ENCODE data around the gene GRB10. TPM values are rescaled to one million over a fixed set of nuclear protein-coding genes. Genes with fewer than 3 reads are reported as not detected.
"Not testable (repeated sequence)": the region's sequence is repeated elsewhere in the genome, so short reads cannot be mapped to it uniquely, and the experiment has no call there.

The GRB10 gene
- total and polyA plus RNA-seq, 3 experiments from 2014 or later, result 0.20 to 0.49 (median 0.20) TPM

DNA sequence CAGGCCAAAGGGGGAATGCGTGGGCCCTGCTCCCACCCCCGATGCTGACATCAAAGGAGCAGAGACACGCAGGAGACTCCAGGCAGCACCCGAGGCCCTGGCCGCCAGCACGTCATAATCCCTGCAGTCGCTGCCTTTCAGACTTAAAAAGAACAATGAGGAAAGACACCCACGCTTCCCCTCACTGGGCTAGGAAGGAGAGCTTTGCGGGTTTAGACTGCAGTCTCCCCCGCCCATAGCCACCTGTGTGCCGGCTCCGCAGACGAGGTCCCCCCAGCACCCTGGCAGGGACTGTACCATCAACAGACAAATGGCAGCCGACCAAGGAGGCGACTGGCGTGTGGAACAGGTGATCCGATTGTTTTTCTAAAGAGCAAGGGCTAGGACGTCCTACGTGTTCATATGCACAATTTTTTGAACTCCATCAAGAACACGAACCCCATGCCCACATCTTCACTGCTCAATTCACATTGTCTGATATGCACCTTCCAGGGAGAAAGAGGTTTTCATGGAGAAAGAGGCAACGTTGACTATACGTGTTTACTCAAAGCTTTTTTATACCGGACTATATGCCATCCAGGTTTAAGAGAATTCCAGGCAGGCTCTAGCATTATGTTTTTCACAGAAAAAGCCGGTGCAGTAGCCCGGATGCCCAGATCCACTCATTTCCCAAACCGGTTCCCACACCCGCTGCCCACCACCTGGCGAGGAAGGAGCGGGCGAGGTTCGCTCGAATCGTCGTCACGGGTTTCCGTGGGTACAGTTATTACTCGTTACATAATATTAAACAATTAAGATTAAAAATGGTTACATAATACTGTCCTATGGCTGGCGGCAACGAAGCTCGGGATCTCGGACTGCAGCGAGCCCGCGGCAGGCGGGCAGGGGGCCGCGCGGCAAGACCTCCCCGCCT is 1.1 kb downstream of the GRB10 start:
- POLR2A ChIA-PET, result no interaction called here
- Mint-ChIP-seq H3K4me3 (peak overlapping the region in 5 of 7 donors; percentile 26 to 80 (median 54)), H3K9me3 (peaks cover 0 to 2% (median 2%) of the 10 kb centered on the region in 5 donors), H3K27ac (peak overlapping the region in 1 of 8 donors; percentile 30), H3K4me1 (peaks cover 5 to 17% (median 8%) of the 10 kb centered on the region in 3 donors), H3K36me3 (peaks cover 0 to 7% (median 1%) of the 10 kb centered on the region in 3 donors), H3K27me3 (peaks cover 34 to 67% of the 10 kb centered on the region in 2 donors)
- Histone ChIP-seq H3K9me3 (ENCODE audit: low read length) (no peaks in the 10 kb centered on the region), H3K4me1 (ENCODE audit: insufficient read depth, low read length) (no peaks in the 10 kb centered on the region), H3K27me3 (ENCODE audit: insufficient read depth, low read length, poor library complexity, severe bottlenecking) (no peaks in the 10 kb centered on the region), H3K27ac (ENCODE audit: low read depth, low read length) (no peak overlapping the region), H3K4me3 (ENCODE audit: low read length) (peak overlapping the region; percentile 0), H3K36me3 (ENCODE audit: insufficient read depth, low read length) (no peaks in the 10 kb centered on the region)
- CTCF ChIA-PET, result no interaction called here
- peak in 1 of 5 donors; percentile 62 for DNase-seq

DNA sequence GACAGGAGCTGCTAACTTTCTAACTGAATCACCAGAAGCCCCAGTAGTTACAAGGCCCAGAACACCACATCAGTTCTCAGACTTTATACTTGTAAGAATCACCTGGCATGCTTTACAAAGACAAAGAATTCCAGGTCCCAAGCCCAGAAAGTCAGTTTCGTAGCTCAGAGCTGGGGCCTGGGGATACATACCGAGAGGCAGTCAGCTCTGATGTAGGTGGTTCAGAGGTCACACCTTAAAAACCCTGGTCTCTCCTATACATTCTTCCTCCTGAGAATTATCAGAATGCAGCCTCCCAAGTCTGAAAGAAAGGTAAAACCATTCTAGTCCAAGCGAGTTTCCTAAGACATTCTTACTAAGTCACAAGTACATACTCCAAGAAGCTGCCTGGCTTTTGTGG is 2.3 kb downstream of the GRB10 start:
- Mint-ChIP-seq H3K36me3 (peaks cover 0 to 7% (median 0%) of the 10 kb centered on the region in 3 donors), H3K27me3 (peaks cover 32 to 68% of the 10 kb centered on the region in 2 donors), H3K27ac (no peak overlapping the region), H3K9me3 (peaks cover 0 to 2% (median 0%) of the 10 kb centered on the region in 5 donors), H3K4me1 (peaks cover 5 to 17% (median 8%) of the 10 kb centered on the region in 3 donors), H3K4me3 (no peak overlapping the region)
- H3K36me3 ChIP-seq (ENCODE audit: insufficient read depth, low read length), result no peaks in the 10 kb centered on the region
- no peaks in the 10 kb centered on the region for H3K4me1 ChIP-seq (ENCODE audit: insufficient read depth, low read length)
- no peaks in the 10 kb centered on the region for H3K9me3 ChIP-seq (ENCODE audit: low read length)
- ChIA-PET CTCF (no interaction called here), POLR2A (no interaction called here)
- H3K27me3 ChIP-seq (ENCODE audit: insufficient read depth, low read length, poor library complexity, severe bottlenecking), result no peaks in the 10 kb centered on the region
- no peak for DNase-seq
- H3K27ac ChIP-seq (ENCODE audit: low read depth, low read length), result no peak overlapping the region
- no peak overlapping the region for H3K4me3 ChIP-seq (ENCODE audit: low read length)

DNA sequence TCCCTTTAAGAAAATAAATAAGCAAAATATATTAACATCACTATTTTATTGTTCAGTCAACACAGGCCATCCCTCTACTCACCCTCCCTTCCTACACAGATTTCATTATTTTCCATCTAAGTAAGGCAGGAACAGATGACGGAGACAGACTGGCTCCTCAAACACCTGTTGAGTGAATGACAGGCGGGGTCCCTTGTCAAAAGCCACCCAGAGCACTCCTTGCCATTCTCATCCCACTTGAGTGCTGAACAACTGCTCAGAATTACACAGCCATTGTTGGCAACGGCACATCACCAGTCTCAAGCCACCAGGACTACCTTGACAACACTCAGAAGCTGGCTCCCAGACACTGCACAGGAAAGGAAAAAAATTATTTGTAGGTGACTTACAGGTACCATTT is 3.3 kb downstream of the GRB10 start:
- DNase-seq, result no peak
- Mint-ChIP-seq H3K4me3 (no peak overlapping the region), H3K36me3 (peaks cover 0 to 7% (median 0%) of the 10 kb centered on the region in 3 donors), H3K27ac (peak overlapping the region in 1 of 8 donors; percentile 81), H3K27me3 (peaks cover 28 to 63% of the 10 kb centered on the region in 2 donors), H3K9me3 (peaks cover 0 to 2% (median 0%) of the 10 kb centered on the region in 5 donors), H3K4me1 (peaks cover 5 to 17% (median 8%) of the 10 kb centered on the region in 3 donors)
- ChIA-PET CTCF (no interaction called here), POLR2A (no interaction called here)
- H3K27ac ChIP-seq (ENCODE audit: low read depth, low read length), result no peak overlapping the region
- H3K9me3 ChIP-seq (ENCODE audit: low read length), result no peaks in the 10 kb centered on the region
- no peaks in the 10 kb centered on the region for H3K36me3 ChIP-seq (ENCODE audit: insufficient read depth, low read length)
- no peak overlapping the region for H3K4me3 ChIP-seq (ENCODE audit: low read length)
- no peaks in the 10 kb centered on the region for H3K4me1 ChIP-seq (ENCODE audit: insufficient read depth, low read length)
- H3K27me3 ChIP-seq (ENCODE audit: insufficient read depth, low read length, poor library complexity, severe bottlenecking), result no peaks in the 10 kb centered on the region

DNA sequence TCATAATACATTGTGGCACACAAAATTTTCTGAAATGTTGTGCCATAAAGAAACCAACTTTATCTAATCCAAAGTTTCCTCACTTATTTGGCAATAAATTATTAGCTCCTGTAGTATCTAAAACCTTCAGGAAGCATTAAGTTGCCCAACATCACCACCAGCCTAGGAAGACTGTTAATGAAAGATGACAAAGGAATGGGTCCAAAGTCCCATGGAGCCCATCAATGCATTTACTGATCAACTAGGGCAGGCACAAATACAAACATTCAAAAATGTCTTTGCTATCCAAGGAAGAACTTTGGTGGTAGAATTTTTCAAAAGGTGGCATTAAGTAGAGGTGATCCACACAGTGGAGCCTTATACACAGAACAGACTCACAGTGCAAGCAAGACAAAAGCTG is 4.5 kb downstream of the GRB10 start:
- POLR2A ChIA-PET, result no interaction called here

DNA sequence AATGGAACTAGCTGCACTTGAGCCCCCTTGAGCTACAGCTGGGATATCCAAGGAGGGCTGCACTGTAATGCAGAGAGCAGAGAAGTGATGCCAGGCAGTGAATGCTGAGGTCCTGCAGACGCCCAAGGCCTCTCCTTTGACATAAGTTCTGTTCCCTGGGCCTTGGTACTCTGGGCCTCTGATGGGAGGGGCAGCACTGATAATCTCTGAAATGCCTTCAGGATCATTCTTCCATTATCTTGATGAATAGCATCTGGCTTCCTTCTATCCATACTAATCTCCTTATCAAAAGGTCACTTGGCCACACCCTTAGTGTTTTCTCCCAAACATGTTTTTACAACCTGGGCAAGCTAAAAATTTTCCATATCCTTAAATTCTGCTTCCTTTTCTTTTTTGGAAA is 6.9 kb downstream of the GRB10 start:
- Mint-ChIP-seq H3K36me3 (peaks cover 0 to 7% (median 0%) of the 10 kb centered on the region in 3 donors), H3K4me3 (no peak overlapping the region), H3K4me1 (peaks cover 0 to under 1% (median 0%) of the 10 kb centered on the region in 3 donors), H3K9me3 (peaks cover 0 to 2% (median 0%) of the 10 kb centered on the region in 5 donors), H3K27ac (no peak overlapping the region), H3K27me3 (peaks cover 19 to 56% of the 10 kb centered on the region in 2 donors)
- Histone ChIP-seq H3K4me3 (ENCODE audit: low read length) (no peak overlapping the region), H3K9me3 (ENCODE audit: low read length) (no peaks in the 10 kb centered on the region), H3K27ac (ENCODE audit: low read depth, low read length) (no peak overlapping the region), H3K27me3 (ENCODE audit: insufficient read depth, low read length, poor library complexity, severe bottlenecking) (no peaks in the 10 kb centered on the region), H3K36me3 (ENCODE audit: insufficient read depth, low read length) (no peaks in the 10 kb centered on the region), H3K4me1 (ENCODE audit: insufficient read depth, low read length) (no peaks in the 10 kb centered on the region)
- no peak for DNase-seq
- POLR2A ChIA-PET, result no interaction called here
- CTCF ChIA-PET, result no interaction called here

More for the DNA sequence above, 4.5 kb downstream of the GRB10 start:
- Histone ChIP-seq H3K4me3 (ENCODE audit: low read length) (no peak overlapping the region), H3K9me3 (ENCODE audit: low read length) (no peaks in the 10 kb centered on the region), H3K27me3 (ENCODE audit: insufficient read depth, low read length, poor library complexity, severe bottlenecking) (no peaks in the 10 kb centered on the region), H3K27ac (ENCODE audit: low read depth, low read length) (no peak overlapping the region), H3K4me1 (ENCODE audit: insufficient read depth, low read length) (no peaks in the 10 kb centered on the region), H3K36me3 (ENCODE audit: insufficient read depth, low read length) (no peaks in the 10 kb centered on the region)
- CTCF ChIA-PET, result no interaction called here
- H3K4me3 Mint-ChIP-seq, result no peak overlapping the region
- H3K36me3 Mint-ChIP-seq, result peaks cover 0 to 7% (median 0%) of the 10 kb centered on the region in 3 donors
- peaks cover 0 to 2% (median 0%) of the 10 kb centered on the region in 5 donors for H3K9me3 Mint-ChIP-seq
- no peak overlapping the region for H3K27ac Mint-ChIP-seq
- no peak for DNase-seq
- peaks cover 5 to 14% (median 6%) of the 10 kb centered on the region in 3 donors for H3K4me1 Mint-ChIP-seq
- peaks cover 21 to 52% of the 10 kb centered on the region in 2 donors for H3K27me3 Mint-ChIP-seq

DNA sequence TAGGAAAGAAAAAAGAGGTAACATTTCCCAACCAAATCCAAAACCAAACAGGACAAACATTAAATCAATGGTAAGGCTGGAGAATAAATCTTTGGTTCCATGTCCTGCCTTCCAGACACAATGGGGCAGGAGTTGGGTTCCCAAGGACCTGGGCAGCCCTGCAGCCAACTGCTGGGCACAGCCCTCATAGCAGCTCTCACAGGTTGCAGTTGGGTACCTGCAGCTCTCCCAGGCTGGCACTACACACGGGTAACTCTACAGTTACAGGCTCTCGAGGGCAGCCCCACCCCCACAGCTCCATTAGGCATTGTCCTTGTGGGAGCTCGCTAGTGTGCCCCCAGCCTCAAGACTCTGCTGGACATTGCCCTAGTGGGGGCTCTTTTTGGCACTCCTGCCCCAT is 7.5 kb downstream of the GRB10 start:
- Histone ChIP-seq H3K9me3 (ENCODE audit: low read length) (no peaks in the 10 kb centered on the region), H3K4me1 (ENCODE audit: insufficient read depth, low read length) (no peaks in the 10 kb centered on the region), H3K4me3 (ENCODE audit: low read length) (no peak overlapping the region), H3K27ac (ENCODE audit: low read depth, low read length) (no peak overlapping the region), H3K27me3 (ENCODE audit: insufficient read depth, low read length, poor library complexity, severe bottlenecking) (no peaks in the 10 kb centered on the region), H3K36me3 (ENCODE audit: insufficient read depth, low read length) (no peaks in the 10 kb centered on the region)
- POLR2A ChIA-PET, result no interaction called here
- no peak for DNase-seq
- Mint-ChIP-seq H3K27ac (peak overlapping the region in 1 of 8 donors; percentile 66), H3K36me3 (peaks cover 0 to 7% (median 0%) of the 10 kb centered on the region in 3 donors), H3K9me3 (peaks cover 0 to 2% (median 0%) of the 10 kb centered on the region in 5 donors), H3K4me3 (no peak overlapping the region), H3K27me3 (peaks cover 19 to 50% of the 10 kb centered on the region in 2 donors), H3K4me1 (no peaks in the 10 kb centered on the region)
- CTCF ChIA-PET, result no interaction called here

DNA sequence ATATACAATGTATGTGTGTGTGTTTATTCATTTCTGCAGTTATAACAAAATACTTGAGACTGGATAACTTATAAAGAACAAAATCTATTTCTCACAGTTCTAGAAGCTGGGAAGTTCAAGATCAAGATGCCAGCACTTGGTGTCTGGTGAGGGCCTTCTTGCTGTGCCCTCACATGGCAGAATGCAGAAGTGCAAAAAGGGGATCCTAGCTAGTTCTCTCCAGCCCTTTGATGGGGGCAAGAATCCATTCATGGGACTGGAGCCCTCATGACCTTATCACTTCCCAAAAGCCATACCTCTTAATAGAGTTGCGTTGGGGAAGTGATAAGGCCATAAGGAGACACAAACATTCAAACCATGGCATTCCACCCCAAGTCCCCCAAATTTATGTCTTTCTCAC is 8.4 kb downstream of the GRB10 start:
- no peaks in the 10 kb centered on the region for H3K4me1 Mint-ChIP-seq

DNA sequence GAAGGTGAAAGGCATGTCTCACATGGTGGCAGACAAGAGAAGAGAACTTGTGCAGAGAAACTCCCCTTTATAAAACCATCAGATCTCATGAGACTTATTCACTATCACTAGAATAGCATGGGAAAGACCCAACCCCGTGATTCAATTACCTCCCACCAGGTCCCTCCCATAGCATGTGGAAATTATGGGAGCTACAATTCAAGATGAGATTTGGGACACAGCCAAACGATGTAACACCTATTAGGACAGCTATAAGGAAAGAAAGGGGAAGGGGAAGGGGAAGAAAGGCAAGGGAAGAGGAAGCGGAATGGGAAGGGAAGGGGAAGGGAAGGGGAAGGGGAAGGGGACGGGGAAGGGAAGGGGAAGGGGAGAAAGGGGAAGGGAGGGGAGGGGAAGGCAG is 9.6 kb downstream of the GRB10 start:
- H3K4me1 Mint-ChIP-seq; H3K9me3 ChIP-seq (ENCODE audit: low read length); H3K4me1 ChIP-seq (ENCODE audit: insufficient read depth, low read length); DNase-seq; H3K4me3 Mint-ChIP-seq; H3K36me3 Mint-ChIP-seq; H3K27me3 ChIP-seq (ENCODE audit: insufficient read depth, low read length, poor library complexity, severe bottlenecking); H3K36me3 ChIP-seq (ENCODE audit: insufficient read depth, low read length); CTCF ChIA-PET; H3K27ac ChIP-seq (ENCODE audit: low read depth, low read length); H3K4me3 ChIP-seq (ENCODE audit: low read length); H3K9me3 Mint-ChIP-seq; POLR2A ChIA-PET; H3K27ac Mint-ChIP-seq: not testable (repeated sequence)
- peaks cover 20 to 52% of the 10 kb centered on the region in 2 donors for H3K27me3 Mint-ChIP-seq

More for the DNA sequence above, 8.4 kb downstream of the GRB10 start:
- DNase-seq, result no peak
- Mint-ChIP-seq H3K27me3 (peaks cover 19 to 47% of the 10 kb centered on the region in 2 donors), H3K9me3 (peaks cover 0 to 2% (median 0%) of the 10 kb centered on the region in 5 donors), H3K27ac (no peak overlapping the region), H3K36me3 (peaks cover 0 to 7% (median 0%) of the 10 kb centered on the region in 3 donors), H3K4me3 (no peak overlapping the region)
- no peak overlapping the region for H3K27ac ChIP-seq (ENCODE audit: low read depth, low read length)
- H3K4me1 ChIP-seq (ENCODE audit: insufficient read depth, low read length), result no peaks in the 10 kb centered on the region
- no peaks in the 10 kb centered on the region for H3K36me3 ChIP-seq (ENCODE audit: insufficient read depth, low read length)
- H3K4me3 ChIP-seq (ENCODE audit: low read length), result no peak overlapping the region
- no peaks in the 10 kb centered on the region for H3K27me3 ChIP-seq (ENCODE audit: insufficient read depth, low read length, poor library complexity, severe bottlenecking)
- POLR2A ChIA-PET, result no interaction called here
- CTCF ChIA-PET, result no interaction called here
- no peaks in the 10 kb centered on the region for H3K9me3 ChIP-seq (ENCODE audit: low read length)

Data from CD8-positive, alpha-beta memory T cell (primary cell).